Stimulated activated CD4-positive, alpha-beta T cell treated with anti-CD3 and anti-CD28 coated beads, TNF-alpha, amount 100 ng/mL, for 24 hours (primary cell): ENCODE data around the gene VAT1.
A peak's percentile ranks its signal among the peaks of the same experiment; 100 is the strongest.
"Not testable (repeated sequence)": the region's sequence is repeated elsewhere in the genome, so short reads cannot be mapped to it uniquely, and the experiment has no call there.

ENCODE experiments used
- DNase-seq, 3 experiments: peaks; one replicate each; pipeline ENCODE4 v3.0.0-alpha.2; 2020; ENCODE audit warnings: low read depth in 3 of 3

Gene VAT1

DNA sequence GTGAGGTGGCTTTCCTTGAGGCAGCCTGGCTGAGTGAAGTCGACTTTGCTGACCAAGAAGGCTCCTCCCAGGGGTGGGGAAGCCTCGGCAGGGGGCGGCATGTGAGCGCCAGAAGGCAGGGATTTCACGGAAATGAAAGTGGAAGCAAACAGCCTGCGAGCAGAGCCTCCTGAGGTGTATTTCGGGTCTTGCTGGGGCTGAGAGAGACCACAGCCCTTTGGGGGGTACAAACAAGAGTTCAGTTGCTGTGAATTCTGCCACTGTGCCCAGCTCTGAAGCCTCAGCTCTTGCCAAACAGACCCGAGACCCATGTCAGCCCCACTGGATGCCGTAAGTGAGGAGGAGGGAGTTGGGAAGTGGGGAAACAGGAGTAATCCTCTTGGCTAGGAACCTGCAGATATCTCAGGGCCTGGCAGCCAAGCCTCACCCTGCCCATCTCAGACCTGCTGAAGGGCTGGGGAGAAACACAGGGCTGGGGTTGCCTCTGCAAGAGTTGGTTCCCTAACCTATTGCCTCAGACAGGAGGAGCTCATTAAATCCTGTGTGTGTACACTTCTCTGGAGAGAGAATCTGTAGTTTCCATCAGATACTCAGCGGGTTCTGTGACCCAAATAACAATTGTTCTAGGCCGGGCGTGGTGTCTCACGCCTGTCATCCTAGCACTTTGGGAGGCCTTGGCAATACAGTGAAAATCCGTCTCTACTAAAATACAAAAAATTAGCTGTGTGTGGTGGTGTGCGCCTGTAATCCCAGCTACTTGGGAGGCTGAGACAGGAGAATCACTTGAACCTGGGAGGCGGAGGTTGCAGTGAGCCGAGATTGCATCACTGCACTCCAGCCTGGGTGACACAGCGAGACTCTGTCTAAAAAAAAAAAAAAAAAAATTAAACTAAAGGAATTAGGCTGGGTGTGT is 15.3 kb downstream of the VAT1 start, which contains the start of gene IFI35:
Gene IFI35, plus strand, starts transcription at position 146 of the 913 bp plus-strand sequence. Its CDS starts 164 bp downstream, at position 310.
- peak; percentile 71 to 83 (median 72) for DNase-seq

DNA sequence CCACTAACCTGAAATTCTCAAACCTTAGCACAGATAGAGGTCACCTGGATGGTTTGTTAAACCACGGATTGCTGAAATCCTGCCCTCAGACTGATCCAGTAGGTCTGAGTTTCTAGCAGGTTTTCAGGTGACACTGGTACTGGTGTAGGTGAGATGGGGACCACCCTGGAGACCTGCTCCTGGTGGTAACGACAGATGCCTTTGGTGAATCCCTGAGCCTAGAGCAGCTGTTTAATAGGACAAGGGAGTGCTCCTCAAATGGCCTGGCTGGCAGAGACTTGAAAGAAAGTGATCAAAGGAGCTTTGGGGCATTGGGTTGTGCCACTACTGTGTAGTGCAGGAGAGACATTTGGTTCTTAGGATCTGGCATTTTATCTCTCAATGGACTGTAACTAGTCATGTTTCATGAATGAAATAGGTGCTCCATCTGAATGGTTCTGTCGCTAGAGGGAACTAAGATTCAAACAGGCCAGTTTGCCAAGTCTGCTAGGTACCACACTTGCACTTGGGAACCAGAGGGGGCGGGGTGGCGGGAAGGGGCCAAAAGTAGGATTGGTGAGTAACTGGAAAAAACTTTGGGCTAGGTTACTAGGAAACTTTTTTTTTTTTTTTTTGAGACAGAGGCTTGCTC is 18.5 kb downstream of the VAT1 start:
- DNase-seq: no peak

DNA sequence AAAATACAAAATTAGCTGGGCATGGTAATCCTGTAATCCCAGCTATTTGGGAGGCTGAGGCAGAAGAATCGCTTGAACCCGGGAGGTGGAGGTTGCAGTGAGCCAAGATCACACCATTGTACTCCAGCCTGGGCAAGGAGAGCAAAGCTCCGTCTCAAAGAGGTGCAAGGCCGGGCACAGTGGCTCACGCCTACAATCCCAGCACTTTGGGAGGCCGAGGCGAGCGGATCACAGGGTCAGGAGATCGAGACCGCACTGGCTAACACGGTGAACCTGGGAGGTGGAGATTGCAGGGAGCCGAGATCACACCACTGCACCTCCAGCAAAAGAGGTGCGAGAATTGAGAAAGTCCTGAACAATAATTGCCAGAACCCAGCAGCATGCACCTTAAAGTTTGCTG is 21.3 kb downstream of the VAT1 start:
- DNase-seq: not testable (repeated sequence)

DNA sequence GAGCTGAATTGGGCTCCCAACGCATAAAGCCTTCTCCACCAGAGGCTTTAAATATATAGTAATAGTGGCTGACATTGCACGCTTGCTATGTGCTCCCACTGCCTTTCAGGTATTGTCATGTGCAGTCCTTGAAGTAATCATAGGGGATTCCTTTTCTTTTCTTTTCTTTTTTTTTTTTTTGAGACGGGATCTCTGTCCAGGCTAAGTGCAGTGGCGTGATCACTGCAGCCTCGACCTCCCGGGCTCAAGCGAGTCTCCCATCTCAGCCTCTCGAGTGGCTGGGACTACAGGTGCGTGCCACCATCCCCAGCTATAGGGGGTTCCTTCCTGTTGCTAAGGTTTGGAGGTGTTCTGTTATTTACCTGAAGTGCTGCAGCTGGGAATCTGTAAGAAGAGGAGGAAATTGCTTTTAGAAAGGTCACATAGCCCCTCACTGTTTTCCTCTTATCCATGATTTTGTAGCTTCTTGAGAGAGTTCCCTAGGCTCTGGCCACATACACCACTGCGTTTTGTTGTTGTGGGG is 23.1 kb downstream of the VAT1 start:
- DNase-seq: no peak

DNA sequence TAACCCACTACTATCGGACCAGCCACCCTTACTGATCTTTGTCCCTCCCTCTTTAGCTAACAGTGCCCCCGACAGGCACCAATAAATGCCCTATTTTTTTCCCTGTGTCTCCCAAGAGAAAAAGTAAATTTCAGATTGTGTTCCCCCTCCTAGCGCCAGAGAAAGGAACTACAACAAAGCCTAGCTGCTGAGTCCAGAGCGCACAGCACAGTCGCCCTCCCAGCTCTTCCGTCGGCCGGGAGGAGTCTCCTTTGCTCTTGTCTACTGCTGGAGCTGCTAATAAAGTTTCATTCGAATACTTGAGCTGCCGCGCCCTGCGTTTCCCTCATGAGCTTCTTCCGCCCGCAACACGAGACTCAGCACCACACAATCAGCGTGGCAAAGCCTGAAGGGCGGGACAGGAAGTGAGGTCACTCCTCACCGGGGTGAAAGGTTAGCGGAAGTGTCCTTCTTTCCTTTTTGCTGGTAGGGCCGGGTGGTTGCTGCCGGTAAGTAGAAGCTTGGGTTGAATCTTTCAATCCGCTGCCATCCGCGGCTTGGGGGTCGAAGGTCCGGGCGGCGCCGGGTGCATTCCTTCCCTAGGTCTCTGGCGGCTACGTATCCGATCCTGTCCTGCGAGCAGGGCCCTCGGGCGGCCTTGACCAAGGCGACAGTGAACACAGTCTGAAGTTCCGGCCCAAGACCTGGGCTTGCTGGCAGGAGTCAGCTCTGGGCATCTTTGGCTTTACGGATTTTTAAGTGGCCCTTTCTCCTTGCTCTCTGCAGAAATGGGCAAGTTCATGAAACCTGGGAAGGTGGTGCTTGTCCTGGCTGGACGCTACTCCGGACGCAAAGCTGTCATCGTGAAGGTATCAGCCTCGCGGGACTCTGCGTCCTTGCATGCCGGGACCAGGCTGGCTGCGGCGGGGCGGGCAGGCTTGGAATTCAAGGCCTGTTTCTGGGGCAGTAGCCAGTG is 23.9 kb downstream of the VAT1 start, which contains the start of gene RPL27:
Gene RPL27, plus strand, starts transcription at position 436 of the 955 bp plus-strand sequence. Its CDS starts 332 bp downstream, at position 768.
- DNase-seq: peak; percentile 96

DNA sequence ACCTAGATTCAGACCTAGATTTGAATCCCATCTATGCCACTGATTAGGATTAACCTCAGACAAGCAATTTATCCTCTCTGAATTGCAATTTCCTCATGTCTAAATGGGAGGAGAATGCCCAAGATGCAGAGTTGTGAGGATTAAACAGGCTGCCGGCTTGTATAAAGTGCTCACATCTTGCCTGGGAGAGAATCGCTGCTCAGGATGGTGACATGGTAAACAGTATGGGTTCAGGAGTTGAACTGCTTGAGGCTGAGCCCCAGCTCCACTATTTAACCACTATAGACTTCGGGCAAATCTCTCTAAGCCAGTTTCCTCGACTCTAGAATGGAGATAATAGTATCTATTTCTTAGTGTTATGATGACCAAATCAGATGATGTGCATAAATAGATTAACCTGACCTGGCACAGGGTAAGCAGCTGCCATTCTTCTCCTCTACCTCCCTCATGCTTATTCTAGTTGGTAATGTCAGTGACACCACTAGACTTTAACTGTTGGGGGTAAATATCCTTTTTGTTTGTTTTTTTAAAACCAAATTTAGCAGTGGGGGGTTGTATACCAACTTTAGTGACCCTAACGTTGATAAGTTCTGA is 24.7 kb downstream of the VAT1 start:
- DNase-seq: no peak

DNA sequence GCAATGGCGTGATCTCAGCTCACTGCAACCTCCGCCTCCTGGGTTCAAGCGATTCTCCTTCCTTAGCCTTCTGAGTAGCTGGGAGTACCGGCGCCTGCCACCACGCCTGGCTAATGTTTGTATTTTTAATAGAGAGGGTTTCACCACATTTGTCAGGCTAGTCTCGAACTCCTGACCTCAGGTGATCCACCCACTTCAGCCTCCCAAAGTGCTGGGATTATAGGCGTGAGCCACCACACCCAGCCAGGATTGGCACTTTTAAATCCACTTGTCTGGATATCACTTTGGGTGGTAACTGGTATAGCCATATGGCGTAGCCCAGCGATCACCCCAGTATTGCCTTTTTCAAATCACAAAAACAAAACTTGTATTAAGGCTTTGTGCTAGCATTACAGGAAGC is 28.3 kb downstream of the VAT1 start:
- not testable (repeated sequence) for DNase-seq

DNA sequence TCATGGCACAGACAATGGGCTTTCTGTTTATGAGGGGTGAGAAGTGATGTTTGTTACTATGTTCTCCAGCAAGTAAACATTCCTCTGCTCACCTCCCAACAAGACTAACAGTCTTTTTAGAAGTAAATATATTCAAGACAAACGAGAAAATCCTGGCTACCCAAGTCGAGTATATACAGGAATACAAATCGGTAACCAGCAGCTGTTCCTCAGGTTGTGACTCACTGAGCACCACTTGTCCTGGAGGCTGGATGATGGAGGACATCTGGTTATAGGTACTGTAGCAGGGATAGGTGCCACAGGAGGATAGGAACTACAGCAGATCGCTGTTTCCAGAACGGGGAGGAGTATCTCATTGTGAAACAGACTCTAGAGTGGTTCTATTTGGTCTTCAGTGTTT is 29.3 kb downstream of the VAT1 start:
- DNase-seq: no peak

DNA sequence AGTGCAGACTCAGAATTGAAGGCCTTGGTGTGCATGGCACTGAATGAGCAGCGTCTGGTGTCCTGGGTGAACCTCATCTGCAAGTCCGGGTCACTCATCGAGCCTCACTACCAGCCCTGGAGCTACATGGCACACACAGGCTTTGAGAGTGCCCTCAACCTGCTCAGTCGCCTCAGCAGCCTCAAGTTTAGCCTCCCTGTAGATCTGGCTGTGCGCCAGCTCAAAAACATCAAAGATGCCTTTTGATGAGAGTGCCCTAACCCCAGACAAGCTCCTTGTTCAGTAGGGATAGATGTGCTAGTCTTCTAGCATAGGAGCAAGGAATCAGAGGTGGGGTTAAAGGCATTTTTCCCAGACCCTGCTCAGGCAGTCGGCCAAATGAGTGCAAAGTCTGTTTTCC is 30.7 kb downstream of the VAT1 start:
- DNase-seq: no peak

DNA sequence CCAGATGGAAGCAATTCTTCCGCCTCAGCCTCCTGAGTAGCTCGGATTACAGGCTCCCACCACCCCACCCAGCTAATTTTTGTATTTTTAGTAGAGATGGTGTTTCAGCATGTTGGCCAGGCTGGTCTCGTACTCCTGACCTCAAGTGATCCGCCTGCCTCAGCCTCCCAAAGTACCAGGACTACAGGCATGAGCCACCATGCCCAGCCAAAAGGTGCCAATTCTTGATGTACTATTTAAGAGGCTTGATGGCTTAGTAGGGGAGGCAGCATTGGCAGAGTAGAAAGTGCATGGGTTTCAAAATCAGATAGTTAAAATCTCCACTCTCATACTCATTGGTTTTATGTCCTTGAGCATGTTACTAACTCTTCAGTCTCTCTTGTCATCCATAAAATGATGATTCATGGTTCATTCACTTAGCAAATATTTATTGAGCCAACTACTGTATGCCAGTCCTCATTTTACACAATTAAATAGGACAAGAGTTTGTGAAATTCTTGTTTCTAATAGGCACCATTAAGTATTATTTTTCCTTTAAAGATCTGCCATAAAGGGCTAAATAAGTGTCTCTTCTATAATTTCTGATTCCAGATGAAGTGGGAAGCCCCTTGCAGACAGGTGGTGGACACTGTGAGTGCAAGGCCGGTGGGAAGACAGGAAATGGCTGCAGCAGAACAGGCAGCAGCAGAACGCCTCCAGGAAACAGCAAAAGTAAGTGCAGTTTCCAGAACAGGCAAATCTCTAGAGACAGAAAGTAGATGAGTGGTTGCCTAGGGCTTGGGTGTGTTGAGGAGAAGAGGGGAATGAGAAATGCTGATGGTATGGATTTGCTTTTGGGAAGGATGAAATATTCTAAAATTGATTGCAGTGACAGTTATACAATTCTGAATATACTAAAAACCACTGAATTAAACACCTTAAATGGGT is 32.2 kb downstream of the VAT1 start:
- no peak for DNase-seq

DNA sequence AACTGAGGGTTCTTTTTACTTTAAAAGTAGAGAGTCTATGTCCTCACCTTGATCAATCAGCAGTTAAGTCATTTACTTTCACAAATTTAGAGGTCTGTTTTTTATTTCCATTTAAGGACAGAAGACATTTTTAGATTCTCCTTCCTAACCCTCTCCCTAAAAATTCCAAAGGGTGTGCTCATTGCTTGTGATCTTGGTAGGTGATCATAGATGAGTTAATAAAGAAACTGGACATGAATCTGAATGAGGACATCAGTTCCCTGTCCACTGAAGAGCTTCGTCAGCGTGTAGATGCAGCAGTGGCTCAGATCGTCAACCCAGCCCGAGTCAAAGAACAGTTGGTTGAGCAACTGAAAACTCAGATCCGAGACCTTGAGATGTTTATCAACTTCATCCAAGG is 33.0 kb downstream of the VAT1 start:
- no peak for DNase-seq

DNA sequence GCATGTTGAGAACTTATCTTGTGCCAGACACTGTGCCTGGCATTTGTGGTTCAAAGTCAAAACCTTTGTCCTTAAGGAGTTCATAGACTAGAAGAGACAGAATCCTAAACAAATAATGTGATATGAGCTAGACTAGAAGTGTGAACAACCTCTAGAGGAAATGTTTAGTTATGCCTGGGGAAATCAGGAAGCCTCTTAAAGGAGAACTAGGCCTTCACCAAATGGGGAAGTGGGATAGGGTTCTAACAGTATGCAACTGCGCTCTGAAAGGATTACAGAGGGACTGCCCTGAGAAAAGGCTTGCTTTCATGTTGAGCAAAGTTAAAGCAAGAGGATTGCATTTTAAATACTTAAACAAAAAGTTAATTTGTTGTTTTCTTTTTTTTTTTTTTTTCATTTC is 37.0 kb downstream of the VAT1 start:
- no peak for DNase-seq

DNA sequence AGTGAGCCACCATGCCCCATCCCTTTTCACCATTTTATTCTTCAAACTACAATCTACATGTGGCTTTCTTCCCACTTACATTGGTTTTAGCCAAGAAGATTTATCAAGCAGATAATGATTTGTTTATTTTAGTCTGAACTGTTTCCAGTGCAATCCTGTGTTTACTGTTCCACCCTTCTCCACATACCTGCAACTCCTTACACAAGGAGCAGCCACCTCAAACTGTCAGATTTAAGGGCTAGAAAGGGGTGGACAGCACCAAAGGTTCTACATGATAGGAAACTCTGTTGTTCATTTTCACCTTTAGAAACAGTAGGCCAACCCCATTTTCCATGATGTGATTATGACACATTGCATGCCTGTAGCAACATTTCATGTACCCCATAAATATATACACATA is 39.9 kb downstream of the VAT1 start:
- no peak for DNase-seq

DNA sequence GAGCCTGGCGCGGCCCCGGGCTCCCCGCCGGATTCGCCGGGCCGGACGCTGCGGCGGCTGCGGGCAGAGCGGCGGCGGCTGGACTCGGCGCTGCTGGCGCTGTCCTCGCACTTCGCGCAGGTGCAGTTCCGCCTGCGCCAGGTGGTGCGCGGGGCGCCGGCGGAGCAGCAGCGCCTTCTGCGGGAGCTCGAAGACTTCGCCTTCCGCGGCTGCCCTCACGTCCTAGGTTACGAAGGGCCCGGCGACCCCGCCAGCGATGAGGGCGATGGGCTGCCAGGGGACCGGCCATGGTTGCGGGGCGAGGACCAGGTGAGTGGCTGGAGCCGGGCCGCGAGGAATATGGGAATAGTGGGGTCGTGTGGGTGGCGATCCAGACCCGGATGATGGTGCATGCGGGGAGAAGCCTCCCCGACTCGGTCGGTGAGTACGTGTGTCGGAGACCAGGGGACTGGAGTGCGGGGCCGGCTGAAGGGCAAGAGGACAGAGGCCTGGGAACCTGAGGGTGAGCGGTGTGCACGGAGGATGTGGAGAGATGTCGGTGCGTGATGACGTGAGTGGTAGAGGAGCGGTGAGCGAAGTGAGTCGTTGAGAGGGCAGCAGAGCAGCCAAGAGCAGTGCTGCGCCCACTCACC is 41.3 kb downstream of the VAT1 start:
- peak; percentile 46 to 74 (median 52) for DNase-seq

DNA sequence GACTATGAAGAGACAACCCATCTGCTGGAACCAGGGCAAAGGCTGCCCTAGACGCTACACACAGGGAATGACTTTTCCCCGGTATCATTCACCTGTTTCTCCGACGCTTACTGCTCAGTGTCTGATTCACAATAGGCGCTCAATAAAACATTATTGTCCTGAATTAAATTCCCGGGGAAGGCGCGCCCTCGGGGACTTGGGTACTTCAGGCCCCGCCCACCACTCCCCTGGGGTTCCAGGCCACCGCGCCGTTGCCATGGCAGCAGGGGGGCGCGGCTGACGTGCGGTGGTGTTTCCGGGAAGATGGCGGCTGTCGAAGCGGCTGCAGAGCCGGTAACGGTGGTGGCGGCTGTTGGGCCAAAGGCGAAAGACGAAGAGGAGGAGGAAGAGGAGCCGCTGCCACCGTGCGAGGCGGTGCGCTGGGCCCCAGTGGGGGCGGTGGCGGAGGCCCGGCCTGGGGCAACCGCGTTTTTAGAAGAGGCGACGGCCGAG is 41.9 kb downstream of the VAT1 start, which contains the start of gene RUNDC1:
Gene RUNDC1, plus strand, starts transcription at position 292 of the 492 bp plus-strand sequence. Its CDS starts 12 bp downstream, at position 304.
- peak; percentile 85 to 93 (median 88) for DNase-seq

DNA sequence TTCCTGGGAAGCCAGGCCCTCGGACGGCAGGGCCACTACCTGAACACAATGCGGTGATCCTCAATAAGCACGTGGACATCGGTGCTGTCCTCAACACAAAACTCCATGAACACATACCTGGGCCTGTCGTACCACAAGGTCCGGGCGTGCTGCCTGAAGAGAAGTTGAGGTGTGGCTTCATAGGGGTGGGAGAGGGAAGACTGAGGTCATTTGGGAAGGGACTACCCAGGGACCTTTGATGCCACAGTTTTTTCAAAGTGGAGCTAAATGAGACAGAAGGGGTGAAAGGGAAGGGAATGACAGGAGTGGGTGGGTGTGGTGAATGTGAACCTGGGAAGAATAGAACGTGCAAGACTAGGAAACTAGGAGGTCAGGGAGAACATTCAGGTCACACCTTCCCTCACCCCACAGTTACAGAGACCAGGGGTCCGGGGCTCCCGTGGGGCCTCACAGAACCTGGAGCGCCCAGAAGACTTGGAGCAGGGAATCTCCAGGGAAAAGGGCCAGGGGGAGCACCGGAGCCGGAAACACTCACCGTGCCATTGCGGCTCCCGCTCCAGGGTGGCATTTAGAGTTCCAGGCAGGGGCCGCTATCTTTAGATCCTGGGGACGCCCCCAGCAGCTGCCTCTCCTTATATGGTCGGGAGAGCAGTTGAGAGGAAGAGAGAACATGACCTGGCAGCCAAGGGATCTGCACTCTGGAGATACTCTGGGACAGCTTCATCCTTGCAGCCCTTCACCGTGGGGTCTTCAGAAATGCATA is 42.5 kb downstream of the VAT1 start, which contains the start of gene PTGES3L:
Gene PTGES3L, minus strand, starts transcription at position 570 of the 763 bp plus-strand sequence. Its CDS starts 27 bp downstream, at position 543.
- DNase-seq: peak in 1 of 3 experiments; percentile 35

DNA sequence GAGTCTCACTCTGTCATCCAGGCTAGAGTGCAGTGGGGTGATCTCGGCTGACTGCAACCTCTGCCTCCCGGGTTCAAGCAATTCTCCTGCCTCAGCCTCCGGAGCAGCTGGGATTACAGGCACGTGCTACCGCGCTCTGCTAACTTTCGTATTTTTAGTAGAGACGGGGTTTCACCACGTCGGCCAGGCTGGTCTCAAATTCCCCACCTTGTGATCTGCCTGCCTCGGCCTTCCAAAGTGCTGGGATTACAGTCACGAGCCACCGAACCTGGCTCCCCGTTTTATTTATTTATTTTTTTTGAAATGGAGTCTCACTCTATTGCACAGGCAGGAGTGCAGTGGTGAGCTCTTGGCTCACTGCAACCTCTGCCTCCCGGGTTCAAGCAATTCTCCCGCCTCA is 46.5 kb downstream of the VAT1 start:
- DNase-seq: not testable (repeated sequence)

DNA sequence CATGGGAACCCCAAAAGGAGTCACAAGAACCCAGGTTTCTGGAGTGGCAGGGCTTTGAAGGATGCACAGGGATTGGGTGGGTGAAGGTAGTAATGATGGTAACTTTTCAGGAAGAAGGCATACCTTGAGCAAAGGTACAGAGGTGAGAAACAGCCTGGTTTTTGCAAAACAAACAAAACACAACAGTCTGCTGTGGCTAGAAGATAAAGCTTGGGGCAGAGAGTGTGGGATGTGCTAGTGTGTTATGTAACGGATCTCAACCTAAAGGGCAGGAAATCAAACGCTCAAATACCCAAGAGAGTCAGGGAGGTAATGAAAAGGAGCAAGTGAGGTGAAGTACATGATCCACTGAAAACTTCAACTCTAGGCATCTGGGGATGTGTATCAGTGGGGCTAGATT is 46.9 kb downstream of the VAT1 start:
- no peak for DNase-seq
